ENCODE measurements around the gene EIF2S1.

- TF ChIP-seq POLR2A (IDR thresholded peaks at IDR 0.05; ENCODE audit: low read length) (no peak), GATA1 (IDR thresholded peaks at IDR 0.05; ENCODE audit: low read depth, low read length) (no peak)
These were observed 10.7 kb downstream of the EIF2S1 start for GRCh38 chr14:67370830-67371229.
